K562 (cell line): ENCODE measurements around the gene DARS1. TPM values are rescaled to one million over a fixed set of nuclear protein-coding genes. Genes with fewer than 3 reads are reported as not detected.

Source experiments
- CBFB ChIP-seq: sonication (generic); formaldehyde crosslinking; IDR thresholded peaks from 2 replicates; pipeline ENCODE4 v1.4.0; 2020; ENCODE audit warnings: mild to moderate bottlenecking, missing genetic modification reagents
- CBX8 ChIP-seq: fragments of 200-600 bp; sonication (generic); IDR thresholded peaks from 2 replicates; pipeline ENCODE4 v1.6.1; 2012; ENCODE audit warnings: borderline replicate concordance, mixed run types, low read depth, mild to moderate bottlenecking, moderate library complexity, mixed read lengths, low read length, control low read depth, inconsistent platforms; ENCODE audit not compliant: poor library complexity, severe bottlenecking; ENCODE audit errors: extremely low read depth
- CREBBP ChIP-seq: IDR thresholded peaks from one replicate; pipeline ENCODE4 v1.6.1; 2012; ENCODE audit warnings: low read depth, mild to moderate bottlenecking, control low read depth, inconsistent platforms, low read length
- FOS ChIP-seq: IDR thresholded peaks from 3 replicates; pipeline ENCODE4 v1.6.1; 2011; ENCODE audit not compliant: insufficient read length; ENCODE audit errors: extremely low read depth
- HMG20B ChIP-seq: fragments of 250-450 bp; sonication (Bioruptor Pico); IDR thresholded peaks from 2 replicates; pipeline ENCODE4 v1.5.0; 2021; ENCODE audit warnings: mild to moderate bottlenecking
- MECOM ChIP-seq: fragments of 250-450 bp; sonication (Bioruptor Pico); IDR thresholded peaks from 2 replicates; pipeline ENCODE4 v1.8.0; 2022; ENCODE audit warnings: inconsistent platforms
- MTA3 ChIP-seq: fragments of 450-650 bp; formaldehyde crosslinking; IDR thresholded peaks from 2 replicates; pipeline ENCODE4 v1.6.1; 2017; ENCODE audit warnings: mild to moderate bottlenecking, borderline replicate concordance
- POU5F1 ChIP-seq: fragments of 150-350 bp; IDR thresholded peaks from 2 replicates; pipeline ENCODE4 v1.6.1; 2014; ENCODE audit warnings: borderline replicate concordance, low read length, low read depth, mild to moderate bottlenecking; ENCODE audit not compliant: partially characterized antibody
- RFX1 ChIP-seq: fragments of 450-650 bp; IDR thresholded peaks from 2 replicates; pipeline ENCODE4 v1.6.1; 2016; ENCODE audit warnings: mild to moderate bottlenecking, moderate library complexity
- SOX6 ChIP-seq: fragments of 450-650 bp; IDR thresholded peaks from 2 replicates; pipeline ENCODE4 v1.6.1; 2014; ENCODE audit warnings: mild to moderate bottlenecking
- SRF ChIP-seq, 2 experiments: fragments of 250-450, 450-650 bp in 1 of 2; sonication (Bioruptor Pico) in 1 of 2; sonication (generic) in 1 of 2; formaldehyde crosslinking; IDR thresholded peaks; 2 replicates each; pipeline versions ENCODE4 v1.5.0 to v1.5.1; 2020 to 2022; ENCODE audit warnings: mild to moderate bottlenecking in 1 of 2, missing genetic modification reagents in 1 of 2
- U2AF1 ChIP-seq: fragments of 200-400 bp; formaldehyde crosslinking; optimal IDR thresholded peaks from 2 replicates; pipeline ENCODE3; 2017; ENCODE audit warnings: mild to moderate bottlenecking, low read depth, low read length, moderate library complexity
- ZNF165 ChIP-seq: fragments of 250-450 bp; sonication (Bioruptor Pico); IDR thresholded peaks from 2 replicates; pipeline ENCODE4 v1.4.0; 2020; ENCODE audit warnings: borderline replicate concordance
- polyA plus RNA-seq, 8 experiments: library from polyadenylated mRNA; depleted of rRNA in 4 of 8; stranded (reverse) in 5 of 8; unstranded in 3 of 8; fragments of >200 nt; fragmentation: Nextera tagmentation in 2 of 8; fragmentation: Illumina TruSeq in 1 of 8; extraction: Ambion mirVana in 2 of 8; extraction: Trizol in 1 of 8; gene quantifications; 2 replicates each; pipeline versions ENCODE4 v1.2.1 to v1.2.3, GENCODE V29; 2011 to 2014; ENCODE audit warnings: inconsistent platforms in 1 of 8, missing spikeins in 1 of 8
- total RNA-seq, 7 experiments: library from RNA; depleted of rRNA in 6 of 7; stranded (reverse); fragments of >200 nt in 6 of 7; fragmentation: Illumina TruSeq in 2 of 7; extraction: Trizol in 2 of 7; gene quantifications; 2 replicates each; pipeline versions ENCODE4 v1.2.1 to v1.2.3, GENCODE V29; 2011 to 2021; ENCODE audit warnings: low replicate concordance in 1 of 7
- TF ChIP-seq, protein P1 (sequence below): fragments of 150-350 bp; conservative IDR thresholded peaks from 2 replicates; pipeline ENCODE4 v1.6.1; 2014; ENCODE audit warnings: low read length
- TF ChIP-seq, protein P2 (sequence below): sonication (generic); formaldehyde crosslinking; IDR thresholded peaks from 2 replicates; pipeline ENCODE4 v1.9.0; 2022; ENCODE audit warnings: mild to moderate bottlenecking, missing genetic modification reagents
- TF ChIP-seq, protein P3 (sequence below): fragments of 150-350 bp; IDR thresholded peaks from 2 replicates; pipeline ENCODE4 v1.6.1; 2014; ENCODE audit warnings: low read depth, mild to moderate bottlenecking, low read length, borderline replicate concordance
- TF ChIP-seq, protein P4 (sequence below), 2 experiments: fragments of 450-650 bp in 1 of 2; IDR thresholded peaks; 2 replicates each; pipeline ENCODE4 v1.6.1; 2011 to 2017; ENCODE audit warnings: low read depth in 2 of 2, antibody characterized with exemption in 1 of 2, borderline replicate concordance in 1 of 2, low read length in 1 of 2, mild to moderate bottlenecking in 1 of 2, mixed read lengths in 1 of 2; ENCODE audit not compliant: control insufficient read depth in 1 of 2

Gene DARS1
- total and polyA plus RNA-seq, 9 of the 15 experiments (the other 6 are each of a cell fraction or from before 2014, with no cell fraction given) = 91.5 to 239 (median 98.0) TPM

DNA sequence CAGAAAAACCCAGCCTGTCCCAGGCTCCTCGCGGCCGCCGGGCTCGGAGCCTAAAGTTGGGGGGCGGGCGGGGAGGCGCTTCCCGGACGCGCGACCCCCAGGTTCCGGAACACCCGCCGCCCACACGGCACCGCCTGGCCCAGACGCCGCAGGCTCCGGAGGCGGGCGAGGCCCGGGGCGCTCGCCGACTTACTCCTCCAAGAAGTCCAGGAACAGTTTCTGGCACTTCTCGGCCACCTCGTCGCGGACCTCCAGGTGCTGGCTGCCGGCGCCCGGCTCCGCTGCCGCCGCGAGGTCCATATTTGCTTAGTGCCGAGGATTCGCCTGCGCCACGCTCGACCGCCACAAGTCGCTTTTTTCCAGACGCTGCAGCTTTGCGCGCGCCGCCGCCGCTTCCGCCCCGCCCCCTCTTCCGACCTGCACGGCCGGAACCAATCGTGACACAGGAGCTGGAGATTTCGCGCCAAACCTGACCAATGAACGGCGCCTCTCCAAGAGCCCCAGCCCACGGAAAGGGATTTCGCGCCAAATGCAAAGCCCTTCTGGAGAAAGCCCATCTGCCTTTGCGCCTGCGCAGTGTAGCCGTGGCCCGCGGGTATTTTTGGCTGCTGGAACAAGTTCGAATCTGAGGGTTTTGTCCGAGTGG lies 109.2 kb downstream of the DARS1 start, which contains the start of gene MCM6 (continued):
- TF ChIP-seq MTA3 (peak; percentile 45; the same call in 1 of the 2 replicates), U2AF1 (peak; percentile 69), CBFB (CRISPR knock-in tag) (no peak), POU5F1 (peak; percentile 65), RFX1 (no peak), SOX6 (peak; percentile 7; the same call in 1 of the 2 replicates), ZNF165 (no peak), CREBBP (no peak), CBX8 (no peak), SRF (CRISPR knock-in tag; IDR thresholded peaks at IDR 0.05) (peak in 1 of 2 experiments; percentile 80; a peak in 2 of 4 replicates), MECOM (CRISPR knock-in tag) (no peak), FOS (peak; percentile 77), HMG20B (CRISPR knock-in tag) (no peak)
- TF ChIP-seq, protein P1, sequence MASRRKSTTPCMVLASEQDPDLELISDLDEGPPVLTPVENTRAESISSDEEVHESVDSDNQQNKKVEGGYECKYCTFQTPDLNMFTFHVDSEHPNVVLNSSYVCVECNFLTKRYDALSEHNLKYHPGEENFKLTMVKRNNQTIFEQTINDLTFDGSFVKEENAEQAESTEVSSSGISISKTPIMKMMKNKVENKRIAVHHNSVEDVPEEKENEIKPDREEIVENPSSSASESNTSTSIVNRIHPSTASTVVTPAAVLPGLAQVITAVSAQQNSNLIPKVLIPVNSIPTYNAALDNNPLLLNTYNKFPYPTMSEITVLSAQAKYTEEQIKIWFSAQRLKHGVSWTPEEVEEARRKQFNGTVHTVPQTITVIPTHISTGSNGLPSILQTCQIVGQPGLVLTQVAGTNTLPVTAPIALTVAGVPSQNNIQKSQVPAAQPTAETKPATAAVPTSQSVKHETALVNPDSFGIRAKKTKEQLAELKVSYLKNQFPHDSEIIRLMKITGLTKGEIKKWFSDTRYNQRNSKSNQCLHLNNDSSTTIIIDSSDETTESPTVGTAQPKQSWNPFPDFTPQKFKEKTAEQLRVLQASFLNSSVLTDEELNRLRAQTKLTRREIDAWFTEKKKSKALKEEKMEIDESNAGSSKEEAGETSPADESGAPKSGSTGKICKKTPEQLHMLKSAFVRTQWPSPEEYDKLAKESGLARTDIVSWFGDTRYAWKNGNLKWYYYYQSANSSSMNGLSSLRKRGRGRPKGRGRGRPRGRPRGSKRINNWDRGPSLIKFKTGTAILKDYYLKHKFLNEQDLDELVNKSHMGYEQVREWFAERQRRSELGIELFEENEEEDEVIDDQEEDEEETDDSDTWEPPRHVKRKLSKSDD = no peak
- TF ChIP-seq, protein P2, sequence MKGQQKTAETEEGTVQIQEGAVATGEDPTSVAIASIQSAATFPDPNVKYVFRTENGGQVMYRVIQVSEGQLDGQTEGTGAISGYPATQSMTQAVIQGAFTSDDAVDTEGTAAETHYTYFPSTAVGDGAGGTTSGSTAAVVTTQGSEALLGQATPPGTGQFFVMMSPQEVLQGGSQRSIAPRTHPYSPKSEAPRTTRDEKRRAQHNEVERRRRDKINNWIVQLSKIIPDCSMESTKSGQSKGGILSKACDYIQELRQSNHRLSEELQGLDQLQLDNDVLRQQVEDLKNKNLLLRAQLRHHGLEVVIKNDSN (CRISPR knock-in tag) = no peak
- TF ChIP-seq, protein P3, sequence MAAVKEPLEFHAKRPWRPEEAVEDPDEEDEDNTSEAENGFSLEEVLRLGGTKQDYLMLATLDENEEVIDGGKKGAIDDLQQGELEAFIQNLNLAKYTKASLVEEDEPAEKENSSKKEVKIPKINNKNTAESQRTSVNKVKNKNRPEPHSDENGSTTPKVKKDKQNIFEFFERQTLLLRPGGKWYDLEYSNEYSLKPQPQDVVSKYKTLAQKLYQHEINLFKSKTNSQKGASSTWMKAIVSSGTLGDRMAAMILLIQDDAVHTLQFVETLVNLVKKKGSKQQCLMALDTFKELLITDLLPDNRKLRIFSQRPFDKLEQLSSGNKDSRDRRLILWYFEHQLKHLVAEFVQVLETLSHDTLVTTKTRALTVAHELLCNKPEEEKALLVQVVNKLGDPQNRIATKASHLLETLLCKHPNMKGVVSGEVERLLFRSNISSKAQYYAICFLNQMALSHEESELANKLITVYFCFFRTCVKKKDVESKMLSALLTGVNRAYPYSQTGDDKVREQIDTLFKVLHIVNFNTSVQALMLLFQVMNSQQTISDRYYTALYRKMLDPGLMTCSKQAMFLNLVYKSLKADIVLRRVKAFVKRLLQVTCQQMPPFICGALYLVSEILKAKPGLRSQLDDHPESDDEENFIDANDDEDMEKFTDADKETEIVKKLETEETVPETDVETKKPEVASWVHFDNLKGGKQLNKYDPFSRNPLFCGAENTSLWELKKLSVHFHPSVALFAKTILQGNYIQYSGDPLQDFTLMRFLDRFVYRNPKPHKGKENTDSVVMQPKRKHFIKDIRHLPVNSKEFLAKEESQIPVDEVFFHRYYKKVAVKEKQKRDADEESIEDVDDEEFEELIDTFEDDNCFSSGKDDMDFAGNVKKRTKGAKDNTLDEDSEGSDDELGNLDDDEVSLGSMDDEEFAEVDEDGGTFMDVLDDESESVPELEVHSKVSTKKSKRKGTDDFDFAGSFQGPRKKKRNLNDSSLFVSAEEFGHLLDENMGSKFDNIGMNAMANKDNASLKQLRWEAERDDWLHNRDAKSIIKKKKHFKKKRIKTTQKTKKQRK = no peak
- TF ChIP-seq, protein P4, sequence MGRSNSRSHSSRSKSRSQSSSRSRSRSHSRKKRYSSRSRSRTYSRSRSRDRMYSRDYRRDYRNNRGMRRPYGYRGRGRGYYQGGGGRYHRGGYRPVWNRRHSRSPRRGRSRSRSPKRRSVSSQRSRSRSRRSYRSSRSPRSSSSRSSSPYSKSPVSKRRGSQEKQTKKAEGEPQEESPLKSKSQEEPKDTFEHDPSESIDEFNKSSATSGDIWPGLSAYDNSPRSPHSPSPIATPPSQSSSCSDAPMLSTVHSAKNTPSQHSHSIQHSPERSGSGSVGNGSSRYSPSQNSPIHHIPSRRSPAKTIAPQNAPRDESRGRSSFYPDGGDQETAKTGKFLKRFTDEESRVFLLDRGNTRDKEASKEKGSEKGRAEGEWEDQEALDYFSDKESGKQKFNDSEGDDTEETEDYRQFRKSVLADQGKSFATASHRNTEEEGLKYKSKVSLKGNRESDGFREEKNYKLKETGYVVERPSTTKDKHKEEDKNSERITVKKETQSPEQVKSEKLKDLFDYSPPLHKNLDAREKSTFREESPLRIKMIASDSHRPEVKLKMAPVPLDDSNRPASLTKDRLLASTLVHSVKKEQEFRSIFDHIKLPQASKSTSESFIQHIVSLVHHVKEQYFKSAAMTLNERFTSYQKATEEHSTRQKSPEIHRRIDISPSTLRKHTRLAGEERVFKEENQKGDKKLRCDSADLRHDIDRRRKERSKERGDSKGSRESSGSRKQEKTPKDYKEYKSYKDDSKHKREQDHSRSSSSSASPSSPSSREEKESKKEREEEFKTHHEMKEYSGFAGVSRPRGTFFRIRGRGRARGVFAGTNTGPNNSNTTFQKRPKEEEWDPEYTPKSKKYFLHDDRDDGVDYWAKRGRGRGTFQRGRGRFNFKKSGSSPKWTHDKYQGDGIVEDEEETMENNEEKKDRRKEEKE (IDR thresholded peaks at IDR 0.05; ENCODE audit: borderline replicate concordance in 1 of 2, control insufficient read depth in 1 of 2, low read depth in 2 of 2, low read length in 1 of 2) = no peak
